KMS-11 (cell line): ENCODE data around the gene IL36G.

Experiments
- H2AFZ ChIP-seq: fragments of 200-600 bp; sonication (generic); 2 replicates; pipeline ENCODE4 v1.6.1; 2016; ENCODE audit warnings: antibody characterized with exemption, mixed run types, low read depth
- H3K27ac ChIP-seq: fragments of 200-600 bp; sonication (generic); 2 replicates; pipeline ENCODE4 v1.6.1; 2016; ENCODE audit warnings: mild to moderate bottlenecking, mixed run types
- H3K27me3 ChIP-seq: fragments of 200-600 bp; sonication (generic); 2 replicates; pipeline ENCODE4 v1.6.1; 2017; ENCODE audit warnings: mild to moderate bottlenecking, low read depth, mixed run types, moderate library complexity; ENCODE audit not compliant: insufficient read depth
- H3K36me3 ChIP-seq: fragments of 200-600 bp; sonication (generic); 2 replicates; pipeline ENCODE4 v1.6.1; 2017; ENCODE audit warnings: mild to moderate bottlenecking, mixed run types; ENCODE audit not compliant: insufficient read depth
- H3K4me1 ChIP-seq: fragments of 200-600 bp; sonication (generic); 2 replicates; pipeline ENCODE4 v1.6.1; 2016; ENCODE audit warnings: mild to moderate bottlenecking, low read depth, mixed run types; ENCODE audit not compliant: poor library complexity, severe bottlenecking
- H3K4me2 ChIP-seq: fragments of 200-600 bp; sonication (generic); 2 replicates; pipeline ENCODE4 v1.7.0; 2016; ENCODE audit warnings: mild to moderate bottlenecking, mixed run types
- H3K4me3 ChIP-seq: fragments of 200-600 bp; sonication (generic); IDR thresholded peaks from 2 replicates; pipeline ENCODE4 v1.6.1; 2017; ENCODE audit warnings: low read depth, low read length, mixed read lengths; ENCODE audit not compliant: insufficient read depth
- H3K79me2 ChIP-seq: fragments of 200-600 bp; sonication (generic); 2 replicates; pipeline ENCODE4 v1.6.1; 2016; ENCODE audit warnings: low read depth, mixed run types; ENCODE audit not compliant: insufficient read depth
- H3K9ac ChIP-seq: fragments of 200-600 bp; sonication (generic); 2 replicates; pipeline ENCODE4 v1.6.1; 2016; ENCODE audit warnings: mild to moderate bottlenecking, mixed run types
- H4K20me1 ChIP-seq: fragments of 200-600 bp; sonication (generic); 2 replicates; pipeline ENCODE4 v1.6.1; 2016; ENCODE audit warnings: mild to moderate bottlenecking, mixed run types; ENCODE audit not compliant: insufficient read depth
- CTCF ChIP-seq: fragments of 200-600 bp; sonication (generic); conservative IDR thresholded peaks from 2 replicates; pipeline ENCODE4 v1.6.1; 2017; ENCODE audit warnings: low read depth, mild to moderate bottlenecking, antibody characterized with exemption, low read length, moderate library complexity, mixed read lengths

The IL36G gene

GRCh38 chr2:112962308-112963175 lies 15.3 kb upstream of the IL36G start:
- Histone ChIP-seq H2AFZ (no peak overlapping the region), H3K36me3 (no peaks in the 10 kb centered on the region), H3K9ac (no peak overlapping the region), H3K4me2 (no peak overlapping the region), H3K79me2 (no peaks in the 10 kb centered on the region), H3K4me1 (no peaks in the 10 kb centered on the region), H4K20me1 (no peaks in the 10 kb centered on the region), H3K4me3 (no peak overlapping the region), H3K27me3 (no peaks in the 10 kb centered on the region), H3K27ac (no peak overlapping the region)
- TF ChIP-seq CTCF, result no peak

GRCh38 chr2:112967023-112967422 lies 10.8 kb upstream of the IL36G start:
- Histone ChIP-seq H2AFZ (no peak overlapping the region), H3K4me3 (no peak overlapping the region)

GRCh38 chr2:112972423-112973086 lies 5.3 kb upstream of the IL36G start:
- H3K4me1 ChIP-seq, result no peaks in the 10 kb centered on the region
- no peak for TF ChIP-seq CTCF
- no peak overlapping the region for H3K9ac ChIP-seq

More at GRCh38 chr2:112967023-112967422, 10.8 kb upstream of the IL36G start:
- no peaks in the 10 kb centered on the region for H3K4me1 ChIP-seq
- H3K27me3 ChIP-seq, result no peaks in the 10 kb centered on the region
- H3K9ac ChIP-seq, result no peak overlapping the region
- H3K4me2 ChIP-seq, result no peak overlapping the region
- H4K20me1 ChIP-seq, result no peaks in the 10 kb centered on the region
- H3K79me2 ChIP-seq, result no peaks in the 10 kb centered on the region
- no peaks in the 10 kb centered on the region for H3K36me3 ChIP-seq
- H3K27ac ChIP-seq, result no peak overlapping the region
- TF ChIP-seq CTCF, result no peak

GRCh38 chr2:112973156-112973555 lies 4.7 kb upstream of the IL36G start:
- Histone ChIP-seq H3K27ac (no peak overlapping the region), H4K20me1 (no peaks in the 10 kb centered on the region), H3K36me3 (no peaks in the 10 kb centered on the region), H3K4me3 (no peak overlapping the region), H3K4me2 (no peak overlapping the region), H3K9ac (no peak overlapping the region), H3K79me2 (no peaks in the 10 kb centered on the region), H3K4me1 (no peaks in the 10 kb centered on the region), H2AFZ (no peak overlapping the region), H3K27me3 (no peaks in the 10 kb centered on the region)
- no peak for TF ChIP-seq CTCF

More at GRCh38 chr2:112972423-112973086, 5.3 kb upstream of the IL36G start:
- Histone ChIP-seq H3K27me3 (no peaks in the 10 kb centered on the region), H3K36me3 (no peaks in the 10 kb centered on the region), H3K4me3 (no peak overlapping the region), H2AFZ (no peak overlapping the region), H3K4me2 (no peak overlapping the region), H3K79me2 (no peaks in the 10 kb centered on the region), H4K20me1 (no peaks in the 10 kb centered on the region), H3K27ac (no peak overlapping the region)
